GM21423 (cell line): ENCODE data around the gene ZNF830.
"Not testable (repeated sequence)": the region's sequence is repeated elsewhere in the genome, so short reads cannot be mapped to it uniquely, and the experiment has no call there.

Experiments
- ATAC-seq: cut with Tn5 transposase; IDR thresholded peaks from one replicate; pipeline ENCODE4 v1.9.1; 2021; ENCODE audit warnings: mild to moderate bottlenecking, moderate library complexity; ENCODE audit not compliant: unreplicated experiment

Gene ZNF830

DNA sequence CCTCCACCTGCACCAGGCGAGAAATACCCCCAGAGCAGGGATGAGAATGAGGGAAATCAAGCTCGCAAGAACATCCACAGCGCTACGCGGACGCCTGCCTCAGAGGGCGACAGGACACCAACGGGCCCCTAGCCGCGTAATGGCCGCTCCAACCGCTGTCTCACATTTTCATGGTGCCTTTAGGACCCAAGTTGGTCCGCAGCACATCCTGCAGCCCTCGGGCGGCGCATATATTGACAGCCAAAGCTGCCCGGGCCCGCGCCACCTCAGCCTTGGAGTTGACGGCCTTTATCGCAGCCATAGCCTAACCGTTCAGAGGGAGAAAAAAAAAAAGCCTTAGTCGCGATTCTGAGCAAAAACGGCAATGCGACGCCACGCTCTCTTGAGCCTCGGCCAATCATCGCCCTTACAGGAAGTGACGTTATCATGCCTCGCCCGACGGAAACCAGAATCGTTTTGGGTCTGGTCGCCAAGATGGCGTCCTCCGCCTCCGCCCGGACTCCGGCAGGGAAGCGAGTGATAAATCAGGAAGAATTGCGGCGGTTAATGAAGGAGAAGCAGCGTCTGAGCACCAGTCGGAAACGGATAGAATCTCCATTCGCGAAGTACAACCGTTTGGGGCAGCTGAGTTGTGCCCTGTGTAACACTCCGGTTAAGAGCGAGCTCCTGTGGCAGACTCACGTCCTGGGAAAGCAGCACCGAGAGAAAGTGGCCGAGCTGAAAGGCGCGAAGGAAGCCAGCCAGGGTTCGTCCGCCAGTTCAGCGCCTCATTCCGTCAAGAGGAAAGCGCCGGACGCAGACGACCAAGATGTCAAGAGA, at the start of gene ZNF830, which contains the start of gene CCT6B:
Gene ZNF830, plus strand, starts transcription at position 448 of the 819 bp plus-strand sequence. Its CDS starts 27 bp downstream, at position 475.
Gene CCT6B, minus strand, starts transcription at position 368 of the 819 bp plus-strand sequence. Its CDS starts 67 bp downstream, at position 301.
- ATAC-seq, result peak; percentile 92

- no peak for ATAC-seq
These were observed 48.3 kb upstream of the ZNF830 start for GRCh38 chr17:34913001-34913400.

GRCh38 chr17:34916120-34916519, 45.2 kb upstream of the ZNF830 start:
- ATAC-seq, result no peak

- ATAC-seq, result no peak
These were observed 44.0 kb upstream of the ZNF830 start for GRCh38 chr17:34917381-34917780.

GRCh38 chr17:34920676-34921075, 40.7 kb upstream of the ZNF830 start:
- ATAC-seq, result no peak

DNA sequence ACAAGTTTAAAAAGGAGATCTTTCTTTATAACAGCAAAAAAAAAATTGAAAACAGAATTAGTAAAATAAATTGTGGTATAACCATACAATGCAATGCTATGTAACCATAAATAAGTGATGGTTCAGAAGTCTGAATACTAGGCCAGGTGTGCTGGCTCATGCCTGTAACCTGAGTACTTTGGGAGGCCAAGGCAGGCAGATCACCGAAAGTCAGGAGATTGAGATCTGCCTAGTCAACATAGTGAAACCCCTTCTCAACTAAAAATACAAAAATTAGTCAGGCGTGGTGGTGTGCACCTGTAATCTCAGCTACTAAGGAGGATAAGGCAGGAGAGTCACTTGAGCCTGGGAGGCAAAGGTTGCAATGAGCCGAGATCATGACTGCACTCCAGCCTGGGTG, 34.7 kb upstream of the ZNF830 start:
- ATAC-seq, result no peak

DNA sequence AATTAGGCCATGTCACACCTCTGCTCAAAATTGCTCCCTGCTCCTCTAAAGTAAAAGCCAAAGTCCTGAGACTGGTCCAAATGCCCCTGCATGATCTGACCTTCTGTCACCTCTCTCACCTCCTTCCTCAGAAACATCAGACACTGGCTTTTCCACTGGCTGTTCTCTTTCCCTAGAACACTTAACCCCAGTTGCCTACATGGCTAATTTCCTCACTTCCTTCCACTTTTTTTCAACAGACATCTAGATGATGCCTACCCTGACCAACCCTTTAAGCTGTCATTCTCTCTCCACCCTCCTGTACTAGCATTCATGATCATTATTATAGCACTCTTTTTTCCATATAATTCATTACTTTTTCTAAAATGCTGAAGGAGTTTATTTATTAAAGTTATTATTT, 31.1 kb upstream of the ZNF830 start:
- no peak for ATAC-seq

GRCh38 chr17:34950780-34951179, 10.6 kb upstream of the ZNF830 start:
- ATAC-seq, result not testable (repeated sequence)

- ATAC-seq, result no peak
These were observed 2.9 kb upstream of the ZNF830 start for GRCh38 chr17:34958438-34958837.

DNA sequence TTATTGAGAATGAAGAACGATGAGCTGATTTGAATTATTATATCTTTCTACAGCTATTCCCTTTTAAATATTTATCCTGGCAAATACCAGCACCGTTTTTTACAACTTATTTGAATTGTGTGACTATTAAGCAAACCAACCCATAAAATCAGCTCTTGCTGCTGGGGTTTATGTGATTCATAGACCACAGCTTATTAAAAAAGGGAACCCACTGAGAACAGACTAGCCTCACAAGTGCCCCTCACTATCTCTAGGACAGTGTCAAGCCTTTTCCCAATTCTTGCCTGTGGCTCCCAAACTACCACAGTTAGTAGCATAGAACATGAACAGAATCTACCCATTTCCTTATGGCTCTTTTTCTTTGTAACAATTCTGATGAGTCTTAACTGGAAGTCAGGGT, 12.8 kb downstream of the ZNF830 start:
- no peak for ATAC-seq

DNA sequence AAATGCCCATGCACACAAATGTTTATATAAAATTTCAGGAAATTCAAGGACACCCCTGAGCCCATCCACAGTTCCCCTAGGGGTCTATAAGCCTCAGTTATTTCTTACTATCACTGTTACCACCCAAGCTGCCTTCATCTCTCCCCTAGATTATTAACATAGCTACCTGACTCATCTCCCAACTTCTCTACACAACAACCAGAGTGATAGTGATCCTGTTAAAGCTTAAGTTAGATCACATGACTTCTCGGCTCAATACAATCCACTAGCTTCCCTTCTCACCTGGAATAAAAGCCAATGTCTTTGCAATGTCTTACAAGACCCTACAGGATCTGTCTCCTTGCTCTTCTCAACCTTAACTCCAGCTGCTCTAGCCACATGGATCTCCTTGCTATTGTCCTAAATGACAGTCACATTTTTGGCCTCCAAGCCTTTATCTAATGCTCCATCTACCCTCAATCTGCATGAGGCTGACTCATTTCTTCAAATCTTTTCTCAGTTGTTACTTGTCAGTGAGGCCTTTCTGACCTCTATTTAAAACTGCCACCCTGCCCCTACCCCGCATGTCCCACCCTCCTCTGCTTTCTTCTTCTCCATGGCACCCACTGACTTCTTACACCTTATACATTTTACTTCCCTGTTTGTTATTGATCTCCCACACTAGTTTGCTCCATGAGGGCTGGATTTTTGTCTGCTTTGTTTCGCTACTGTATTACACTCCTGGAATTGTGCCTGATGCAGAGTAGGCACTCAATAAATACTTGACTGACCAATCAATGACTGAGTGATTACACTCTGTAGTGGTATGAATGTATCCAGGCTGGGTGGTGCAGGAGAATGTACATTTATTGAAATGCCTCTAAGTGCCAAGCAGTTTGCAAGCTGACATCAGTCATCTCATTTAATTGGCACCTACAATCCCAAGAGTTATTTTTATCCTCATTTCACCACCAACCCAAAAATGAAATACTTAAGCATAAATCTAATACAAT, 13.8 kb downstream of the ZNF830 start:
- no peak for ATAC-seq

- no peak for ATAC-seq
These were observed 17.8 kb downstream of the ZNF830 start for GRCh38 chr17:34979153-34979552.

DNA sequence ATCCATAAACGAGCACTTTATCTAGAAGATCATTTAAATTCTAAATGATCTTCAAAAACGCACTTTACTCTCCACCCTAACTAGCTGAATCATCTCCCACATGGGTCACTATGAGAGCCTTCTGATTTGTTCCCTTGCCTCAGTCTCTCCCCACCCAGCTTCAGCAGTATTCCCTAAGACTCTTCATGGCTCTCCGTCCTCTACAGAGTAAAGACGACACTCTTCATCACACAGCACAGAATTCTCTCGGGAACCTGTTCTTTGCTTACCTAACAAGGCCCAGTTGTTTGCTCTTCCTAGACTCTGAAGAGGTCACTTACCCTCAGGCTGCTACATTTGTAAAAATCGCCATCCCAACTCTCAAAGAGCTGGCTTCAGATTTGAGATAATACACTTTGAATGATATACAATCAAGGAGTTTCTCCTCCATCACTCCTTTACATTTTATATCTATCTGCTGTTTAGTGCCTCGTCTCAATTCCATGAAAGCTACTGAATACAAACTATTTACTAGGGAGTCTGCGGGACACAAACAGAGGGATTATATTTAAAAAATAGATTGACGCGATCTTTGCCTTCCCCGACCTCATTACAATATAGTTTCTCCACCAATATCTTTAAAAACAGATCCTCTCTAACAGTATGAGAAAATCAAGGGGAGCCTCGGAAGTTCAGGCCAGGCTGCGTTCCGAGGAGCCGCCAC, 18.5 kb downstream of the ZNF830 start:
- ATAC-seq, result no peak

GRCh38 chr17:34980353-34980680, 19.0 kb downstream of the ZNF830 start, which contains the start of gene LIG3:
Gene LIG3, plus strand, starts transcription at chr17:34980512. Its CDS starts 2,494 bp downstream, at chr17:34983006.
- peak; percentile 77 for ATAC-seq

DNA sequence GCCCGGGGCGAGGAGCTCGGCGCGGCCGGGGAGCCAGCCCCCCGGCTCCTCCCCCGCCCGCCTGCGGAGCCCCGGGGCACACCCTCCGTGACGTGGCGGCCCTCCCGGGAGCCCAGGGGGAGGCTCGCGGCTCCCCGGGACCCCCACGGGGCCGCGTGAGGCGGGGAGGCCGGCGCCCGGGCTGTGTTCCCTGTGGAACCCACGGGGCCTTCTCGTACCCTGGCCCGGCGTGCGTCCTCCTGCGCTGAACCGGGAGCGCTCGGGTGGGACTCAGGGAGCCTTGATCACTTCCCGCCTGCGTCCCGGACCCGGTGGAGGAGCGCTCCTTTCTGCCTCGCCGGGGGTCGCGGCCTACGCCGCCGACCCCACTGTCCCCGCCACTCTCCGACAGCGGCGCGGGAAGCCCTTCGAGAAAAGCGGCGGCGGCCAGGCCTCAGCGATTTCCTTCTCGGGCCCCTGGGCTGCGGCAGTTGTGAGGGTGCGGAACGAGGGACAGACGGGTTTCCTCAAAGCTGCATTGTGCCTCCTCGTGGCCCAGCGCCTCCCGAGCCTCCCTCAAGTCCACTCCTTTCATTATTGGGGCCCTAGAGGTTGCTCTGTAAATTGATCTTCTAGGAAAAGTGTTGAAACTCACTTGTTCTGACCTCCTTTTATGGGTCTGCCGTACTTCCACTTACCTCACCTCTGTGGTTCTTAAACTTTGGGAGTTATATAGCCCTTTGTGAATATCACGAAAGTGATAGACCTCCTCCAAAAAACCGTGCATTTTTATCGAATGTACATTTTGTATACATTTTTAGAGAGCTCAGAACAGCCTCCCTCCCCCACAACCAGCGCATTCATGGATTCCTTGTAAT, 19.6 kb downstream of the ZNF830 start:
- ATAC-seq, result peak; percentile 78

- ATAC-seq, result no peak
These were observed 20.4 kb downstream of the ZNF830 start for GRCh38 chr17:34981538-34982241.

GRCh38 chr17:34987232-34987631, 25.9 kb downstream of the ZNF830 start:
- ATAC-seq, result no peak

GRCh38 chr17:34988644-34989043, 27.3 kb downstream of the ZNF830 start:
- no peak for ATAC-seq

DNA sequence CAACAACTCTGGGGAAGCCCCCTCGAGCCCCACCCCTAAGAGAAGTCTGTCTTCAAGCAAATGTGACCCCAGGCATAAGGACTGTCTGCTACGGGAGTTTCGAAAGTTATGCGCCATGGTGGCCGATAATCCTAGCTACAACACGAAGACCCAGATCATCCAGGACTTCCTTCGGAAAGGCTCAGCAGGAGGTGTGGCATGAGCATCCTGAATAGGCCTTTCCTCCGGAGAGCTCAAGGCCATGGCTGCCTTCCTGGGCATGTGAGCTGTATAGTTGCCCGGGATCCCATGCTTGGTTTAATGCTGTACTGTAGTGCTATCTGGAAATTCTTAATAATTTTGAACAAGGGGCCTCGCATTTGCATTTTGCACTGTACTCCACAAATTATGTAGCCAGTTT, 28.1 kb downstream of the ZNF830 start:
- no peak for ATAC-seq
